Raji (cell line): ENCODE measurements around the gene TSPAN6.

ENCODE experiments used
- POLR2A ChIP-seq: IDR thresholded peaks from 2 replicates; pipeline ENCODE4 v1.6.1; 2011; ENCODE audit warnings: low read depth, low read length, control low read depth; ENCODE audit not compliant: insufficient read depth

The TSPAN6 gene, protein sequence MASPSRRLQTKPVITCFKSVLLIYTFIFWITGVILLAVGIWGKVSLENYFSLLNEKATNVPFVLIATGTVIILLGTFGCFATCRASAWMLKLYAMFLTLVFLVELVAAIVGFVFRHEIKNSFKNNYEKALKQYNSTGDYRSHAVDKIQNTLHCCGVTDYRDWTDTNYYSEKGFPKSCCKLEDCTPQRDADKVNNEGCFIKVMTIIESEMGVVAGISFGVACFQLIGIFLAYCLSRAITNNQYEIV

DNA sequence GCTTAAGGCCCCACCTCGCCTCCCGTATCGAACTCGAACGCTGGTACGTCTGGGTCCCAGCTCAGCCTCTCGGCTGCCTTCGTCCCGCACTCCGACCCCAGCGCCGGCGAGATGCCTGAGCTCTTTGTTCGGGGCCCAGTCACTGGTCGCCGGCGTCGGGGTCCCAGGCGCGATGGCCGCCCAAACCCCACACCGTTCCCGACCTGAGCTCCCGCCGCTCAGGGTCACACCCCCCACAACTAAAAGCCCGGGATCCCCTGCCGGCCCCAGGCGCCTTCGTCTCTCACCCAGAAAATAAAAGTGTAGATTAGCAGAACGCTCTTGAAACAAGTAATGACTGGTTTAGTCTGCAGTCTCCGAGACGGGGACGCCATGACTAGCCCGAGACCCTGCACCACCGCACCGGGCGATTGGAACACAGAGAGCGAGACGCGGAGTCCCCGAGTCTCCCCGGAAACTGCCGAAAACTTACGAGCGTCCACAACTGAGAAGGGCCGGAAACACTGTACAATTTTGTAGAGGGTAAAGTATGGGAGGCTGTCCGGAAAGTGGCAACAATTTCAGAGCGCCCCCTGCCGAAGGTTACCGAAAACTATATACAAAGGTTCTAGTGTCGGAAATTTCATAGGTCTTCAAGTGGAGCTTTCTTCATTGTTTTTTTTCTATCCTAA lies at the start of gene TSPAN6:
Gene TSPAN6, minus strand, starts transcription at position 486 of the 671 bp plus-strand sequence. Its CDS starts 112 bp downstream, at position 374.
- no peak for TF ChIP-seq POLR2A

GRCh38 chrX:100685997-100686305 lies 49.3 kb upstream of the TSPAN6 start:
- no peak for TF ChIP-seq POLR2A

GRCh38 chrX:100685284-100685996 lies 48.8 kb upstream of the TSPAN6 start:
- TF ChIP-seq POLR2A = no peak

GRCh38 chrX:100682939-100683338 lies 46.3 kb upstream of the TSPAN6 start:
- no peak for TF ChIP-seq POLR2A

- no peak for TF ChIP-seq POLR2A
These were observed 45.0 kb upstream of the TSPAN6 start for GRCh38 chrX:100681599-100681998.

DNA sequence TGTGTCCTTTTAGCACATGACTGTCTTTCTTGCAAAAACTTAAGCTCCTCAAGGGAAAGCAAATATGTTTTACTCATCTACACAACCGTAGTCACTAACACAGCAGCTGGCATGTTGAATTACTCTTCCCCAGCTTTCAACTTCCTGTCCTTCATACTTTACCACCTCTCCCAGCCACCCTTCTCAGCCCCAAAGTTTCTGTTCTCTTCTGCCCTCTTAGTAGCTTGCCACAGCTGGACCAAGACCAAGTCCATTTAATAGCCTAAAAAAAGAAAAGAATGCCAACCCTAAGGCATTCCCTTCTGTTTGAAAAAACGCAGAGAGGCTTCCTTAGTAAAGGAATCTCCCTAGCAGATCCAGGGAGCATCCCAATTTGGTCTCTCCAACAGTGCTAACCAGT lies 44.1 kb upstream of the TSPAN6 start:
- TF ChIP-seq POLR2A = no peak

DNA sequence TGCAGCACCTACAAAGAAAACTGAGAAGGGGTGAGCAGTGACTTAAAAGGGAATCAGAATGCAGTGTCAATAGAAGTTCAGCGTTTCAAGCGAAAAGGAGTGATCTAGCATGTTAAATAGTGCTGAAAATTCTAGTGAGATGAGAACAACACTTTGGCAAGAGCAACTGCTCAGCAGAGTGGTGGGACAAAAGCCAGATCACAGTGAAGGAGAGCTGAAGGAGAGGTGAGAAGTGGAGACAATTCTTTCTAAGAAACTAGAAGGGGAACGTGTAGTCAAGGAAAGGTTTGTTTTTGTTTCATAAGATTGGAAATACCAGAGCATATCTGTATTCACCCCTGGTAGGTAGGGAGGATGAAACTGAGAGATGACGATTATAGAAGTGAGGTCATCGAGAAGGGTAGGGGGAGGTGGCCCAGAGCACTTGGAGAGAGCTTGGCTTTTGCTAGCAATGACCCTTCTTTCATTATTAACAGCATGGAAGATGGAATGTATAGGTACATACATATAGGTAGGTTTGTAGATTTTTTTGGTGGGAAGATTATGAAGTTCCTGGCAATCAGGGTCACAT lies 41.1 kb upstream of the TSPAN6 start:
- TF ChIP-seq POLR2A = no peak

DNA sequence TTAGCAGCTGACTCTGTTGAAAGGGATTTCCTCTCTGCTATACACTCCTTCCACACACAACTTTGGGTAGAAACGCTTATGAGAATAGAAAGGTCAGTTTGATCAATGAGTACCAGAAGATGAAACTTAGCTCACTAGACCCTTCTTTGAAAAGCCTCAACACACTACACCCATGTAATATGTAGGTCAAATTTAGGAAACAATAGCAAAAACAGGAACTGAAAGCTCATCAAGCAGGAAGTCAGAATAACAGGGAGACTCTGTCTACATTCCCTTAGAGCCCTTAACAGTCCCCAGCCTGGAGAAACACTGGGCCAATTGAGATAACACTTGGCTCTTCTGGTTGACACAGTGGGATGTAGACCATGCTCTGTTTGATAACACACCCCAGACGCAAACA lies 38.1 kb upstream of the TSPAN6 start:
- TF ChIP-seq POLR2A = no peak

- no peak for TF ChIP-seq POLR2A
These were observed 36.9 kb upstream of the TSPAN6 start for GRCh38 chrX:100673397-100673953.

GRCh38 chrX:100672966-100673365 lies 36.4 kb upstream of the TSPAN6 start:
- no peak for TF ChIP-seq POLR2A

- no peak for TF ChIP-seq POLR2A
These were observed 27.0 kb upstream of the TSPAN6 start for GRCh38 chrX:100663642-100664041.

GRCh38 chrX:100662796-100663195 lies 26.2 kb upstream of the TSPAN6 start:
- no peak for TF ChIP-seq POLR2A

DNA sequence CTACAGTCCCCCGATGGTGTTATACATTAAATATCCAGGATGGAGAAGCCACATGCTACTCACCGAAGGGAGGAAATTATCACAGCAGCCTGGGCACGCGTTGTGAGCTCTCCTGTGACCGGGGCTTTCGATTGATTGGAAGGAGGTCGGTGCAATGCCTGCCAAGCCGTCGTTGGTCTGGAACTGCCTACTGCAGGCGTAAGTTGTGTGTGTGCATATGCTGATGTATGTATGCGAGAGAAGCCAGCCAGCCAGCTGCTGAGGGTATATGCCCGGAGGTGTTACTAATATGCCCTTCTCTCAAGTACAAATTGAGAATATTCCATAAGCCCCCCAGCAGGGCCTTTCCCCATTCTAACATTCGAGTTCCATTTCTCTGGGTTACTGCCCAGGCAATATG lies 25.6 kb upstream of the TSPAN6 start:
- TF ChIP-seq POLR2A = no peak

- TF ChIP-seq POLR2A = no peak
These were observed 23.0 kb upstream of the TSPAN6 start for GRCh38 chrX:100659431-100660137.

DNA sequence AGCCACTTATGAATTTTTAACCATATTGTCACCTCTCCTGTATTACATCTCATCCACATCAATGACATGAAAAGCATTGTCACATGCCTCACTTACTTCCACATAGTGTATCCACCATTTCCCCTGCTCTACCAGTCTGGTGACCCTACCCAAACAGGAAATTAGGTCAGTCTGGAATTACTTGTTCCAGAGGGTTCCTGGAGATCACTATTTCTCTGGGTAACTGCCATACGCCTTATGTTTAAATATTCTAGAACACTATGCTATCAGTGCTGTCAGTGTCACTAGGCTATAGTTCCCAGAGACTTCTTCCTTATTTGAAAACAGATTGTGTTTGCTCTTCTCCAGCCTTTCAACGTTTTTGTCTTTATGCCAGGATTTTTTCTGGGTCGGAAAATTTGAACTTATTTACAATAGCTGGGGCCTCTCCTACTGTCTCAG lies 22.4 kb upstream of the TSPAN6 start:
- no peak for TF ChIP-seq POLR2A
